Sigmoid colon (tissue), 3 donors: ENCODE data around the gene PNPLA6.

Experiments used
- POLR2A ChIP-seq, 2 donors: fragments of 450-650 bp; IDR thresholded peaks; one replicate each; pipeline ENCODE4 v1.6.1; 2016; ENCODE audit warnings: antibody characterized with exemption in 2 of 2, mild to moderate bottlenecking in 2 of 2, moderate library complexity in 2 of 2
- TF ChIP-seq, protein P1 (sequence below), 4 experiments: fragments of 450-650 bp in 3 of 4; fragments of 200-600 bp in 1 of 4; IDR thresholded peaks; one replicate each; pipeline ENCODE4 v1.5.1; 2016 to 2019; ENCODE audit warnings: antibody characterized with exemption in 4 of 4, mild to moderate bottlenecking in 3 of 4, moderate library complexity in 2 of 4

DNA sequence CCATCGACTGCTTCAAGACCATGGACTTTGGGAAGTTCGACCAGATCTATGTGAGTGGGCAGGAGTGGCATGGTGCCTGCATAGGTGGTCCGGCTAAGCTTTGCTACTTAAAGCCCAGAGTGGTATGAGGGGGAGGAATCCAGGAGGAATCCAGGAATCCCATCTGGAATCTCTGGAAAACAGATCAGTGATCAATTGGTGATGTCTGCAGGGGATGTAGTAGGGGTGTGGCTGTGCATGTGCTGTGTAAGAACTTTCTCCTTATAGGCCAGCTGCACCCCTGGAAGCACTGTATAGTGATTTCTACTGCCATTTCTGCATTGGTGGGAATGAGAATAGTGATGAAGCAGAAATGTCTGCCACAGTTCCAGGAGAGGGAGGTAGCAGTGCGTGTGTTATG lies 23.6 kb downstream of the PNPLA6 start:
- TF ChIP-seq, protein P1, sequence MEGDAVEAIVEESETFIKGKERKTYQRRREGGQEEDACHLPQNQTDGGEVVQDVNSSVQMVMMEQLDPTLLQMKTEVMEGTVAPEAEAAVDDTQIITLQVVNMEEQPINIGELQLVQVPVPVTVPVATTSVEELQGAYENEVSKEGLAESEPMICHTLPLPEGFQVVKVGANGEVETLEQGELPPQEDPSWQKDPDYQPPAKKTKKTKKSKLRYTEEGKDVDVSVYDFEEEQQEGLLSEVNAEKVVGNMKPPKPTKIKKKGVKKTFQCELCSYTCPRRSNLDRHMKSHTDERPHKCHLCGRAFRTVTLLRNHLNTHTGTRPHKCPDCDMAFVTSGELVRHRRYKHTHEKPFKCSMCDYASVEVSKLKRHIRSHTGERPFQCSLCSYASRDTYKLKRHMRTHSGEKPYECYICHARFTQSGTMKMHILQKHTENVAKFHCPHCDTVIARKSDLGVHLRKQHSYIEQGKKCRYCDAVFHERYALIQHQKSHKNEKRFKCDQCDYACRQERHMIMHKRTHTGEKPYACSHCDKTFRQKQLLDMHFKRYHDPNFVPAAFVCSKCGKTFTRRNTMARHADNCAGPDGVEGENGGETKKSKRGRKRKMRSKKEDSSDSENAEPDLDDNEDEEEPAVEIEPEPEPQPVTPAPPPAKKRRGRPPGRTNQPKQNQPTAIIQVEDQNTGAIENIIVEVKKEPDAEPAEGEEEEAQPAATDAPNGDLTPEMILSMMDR (IDR thresholded peaks at IDR 0.05) = no peak
- no peak for TF ChIP-seq POLR2A (IDR thresholded peaks at IDR 0.05)
